HG02571 (cell line): ENCODE measurements around the gene TMEM53.

Experiments
- ATAC-seq: cut with Tn5 transposase; IDR thresholded peaks from one replicate; pipeline ENCODE4 v1.9.1; 2021; ENCODE audit warnings: mild to moderate bottlenecking, moderate library complexity; ENCODE audit not compliant: unreplicated experiment

The TMEM53 gene

GRCh38 chr1:44648529-44649250 lies 25.6 kb downstream of the TMEM53 start:
- no peak for ATAC-seq

- ATAC-seq, result no peak
These were observed 26.4 kb downstream of the TMEM53 start for GRCh38 chr1:44647896-44648295.

- ATAC-seq, result no peak
These were observed 27.8 kb downstream of the TMEM53 start for GRCh38 chr1:44646261-44647110.

GRCh38 chr1:44645476-44646244 lies 28.6 kb downstream of the TMEM53 start:
- ATAC-seq, result no peak

- no peak for ATAC-seq
These were observed 29.5 kb downstream of the TMEM53 start for GRCh38 chr1:44644806-44645205.

GRCh38 chr1:44643721-44644334 lies 30.5 kb downstream of the TMEM53 start:
- no peak for ATAC-seq

- no peak for ATAC-seq
These were observed 31.4 kb downstream of the TMEM53 start for GRCh38 chr1:44642925-44643324.

- ATAC-seq, result no peak
These were observed 32.0 kb downstream of the TMEM53 start for GRCh38 chr1:44642255-44642654.

GRCh38 chr1:44641126-44642102 lies 32.9 kb downstream of the TMEM53 start:
- no peak for ATAC-seq

GRCh38 chr1:44640200-44640853 lies 34.0 kb downstream of the TMEM53 start:
- no peak for ATAC-seq

- no peak for ATAC-seq
These were observed 36.4 kb downstream of the TMEM53 start for GRCh38 chr1:44637702-44638411.

GRCh38 chr1:44636688-44637598 lies 37.3 kb downstream of the TMEM53 start:
- no peak for ATAC-seq

GRCh38 chr1:44636083-44636687 lies 38.1 kb downstream of the TMEM53 start:
- ATAC-seq, result no peak

- no peak for ATAC-seq
These were observed 38.8 kb downstream of the TMEM53 start for GRCh38 chr1:44635439-44635838.

GRCh38 chr1:44634606-44635189 lies 39.6 kb downstream of the TMEM53 start:
- ATAC-seq, result no peak

GRCh38 chr1:44632598-44632997 lies 41.7 kb downstream of the TMEM53 start:
- ATAC-seq, result no peak
